Small intestine (tissue), 7 donors: ENCODE data around the gene TBC1D4. TPM values are rescaled to one million over a fixed set of nuclear protein-coding genes. Genes with fewer than 3 reads are reported as not detected.
"Not testable (repeated sequence)": the region's sequence is repeated elsewhere in the genome, so short reads cannot be mapped to it uniquely, and the experiment has no call there.

Source experiments
- DNase-seq, 2 donors: peaks; one replicate each; pipeline versions ENCODE4 v3.0.0 to v3.0.0-alpha.2; 2013
- FAIRE-seq: peaks from 2 replicates; lab custom pipeline; 2012; peaks lifted over from hg19 to GRCh38; lab: Jason Lieb, UNC
- H3K27ac ChIP-seq, 3 donors: one replicate each; pipeline ENCODE4 v1.5.1; 2013; ENCODE audit warnings: low read length in 2 of 3, mild to moderate bottlenecking in 2 of 3, control low read depth in 1 of 3, inconsistent platforms in 1 of 3, low read depth in 1 of 3, moderate library complexity in 1 of 3
- H3K27me3 ChIP-seq, 3 donors: one replicate each; pipeline ENCODE4 v1.6.1; 2013; ENCODE audit warnings: low read length in 3 of 3, inconsistent platforms in 1 of 3; ENCODE audit not compliant: control insufficient read depth in 3 of 3, insufficient read depth in 3 of 3
- H3K36me3 ChIP-seq, 3 donors: one replicate each; pipeline ENCODE4 v1.6.1; 2013; ENCODE audit warnings: low read length in 3 of 3, inconsistent platforms in 1 of 3, low read depth in 1 of 3, mild to moderate bottlenecking in 1 of 3, moderate library complexity in 1 of 3; ENCODE audit not compliant: control insufficient read depth in 3 of 3, insufficient read depth in 2 of 3
- H3K4me1 ChIP-seq, 3 donors: one replicate each; pipeline ENCODE4 v1.6.1; 2013; ENCODE audit warnings: low read length in 2 of 3, inconsistent platforms in 1 of 3, low read depth in 1 of 3, mild to moderate bottlenecking in 1 of 3, moderate library complexity in 1 of 3; ENCODE audit not compliant: control insufficient read depth in 3 of 3, insufficient read depth in 2 of 3
- H3K4me3 ChIP-seq, 3 donors: one replicate each; pipeline ENCODE4 v1.5.1; 2013; ENCODE audit warnings: low read length in 3 of 3, control low read depth in 1 of 3, inconsistent platforms in 1 of 3, low read depth in 1 of 3, mild to moderate bottlenecking in 1 of 3, moderate library complexity in 1 of 3
- H3K9me3 ChIP-seq, 2 donors: one replicate each; pipeline ENCODE4 v1.6.1; 2013; ENCODE audit warnings: low read depth in 1 of 2, low read length in 1 of 2; ENCODE audit not compliant: control insufficient read depth in 2 of 2, insufficient read depth in 1 of 2
- WGBS, 3 donors: extraction: QIAGEN DNeasy Blood & Tissue Kit; methylation state at CpG; one replicate each; pipeline ENCODE4 v1.1.7; 2013; 5-methylcytosine and 5-hydroxymethylcytosine counted together
- polyA plus RNA-seq, 4 donors: library from polyadenylated mRNA; stranded (reverse) in 3 of 4; unstranded in 1 of 4; fragments of 200-250 nt in 3 of 4; fragments of 120-200 nt in 1 of 4; gene quantifications; one replicate each; pipeline versions ENCODE4 v1.2.1 to v1.2.3, GENCODE V29; 2013
- donor health status: healthy with polysubstance abuse.
- donor health status: control.
- donor health status: control.
- donor health status: Bipolar disorder and iron deficiency.
- donor health status: healthy.

Gene TBC1D4
- polyA plus RNA-seq, 4 donors: 2.4 to 8.1 (median 5.3) TPM

GRCh38 chr13:75357576-75358289 is 124.2 kb downstream of the TBC1D4 start:
- 80 to 84% (median 80%) methylated on average over 6 of the region's 6 CpGs for WGBS, 3 donors
- Histone ChIP-seq H3K27me3 (no peaks in the 10 kb centered on the region), H3K27ac (no peak overlapping the region), H3K4me3 (no peak overlapping the region), H3K4me1 (no peaks in the 10 kb centered on the region), H3K9me3 (no peaks in the 10 kb centered on the region), H3K36me3 (peaks cover 0 to 5% (median 0%) of the 10 kb centered on the region in 3 donors)
- peak; percentile 33 to 42 for DNase-seq
- FAIRE-seq: no peak

GRCh38 chr13:75356421-75356820 is 125.5 kb downstream of the TBC1D4 start:
- Histone ChIP-seq H3K4me3 (no peak overlapping the region), H3K36me3 (no peaks in the 10 kb centered on the region), H3K27me3 (no peaks in the 10 kb centered on the region), H3K9me3 (no peaks in the 10 kb centered on the region), H3K4me1 (no peaks in the 10 kb centered on the region), H3K27ac (no peak overlapping the region)
- FAIRE-seq: no peak
- DNase-seq: no peak
- WGBS, 3 donors: 87 to 91% (median 90%) methylated on average over 3 of the region's 3 CpGs

- Histone ChIP-seq H3K4me3 (no peak overlapping the region), H3K27ac (no peak overlapping the region), H3K4me1 (no peaks in the 10 kb centered on the region), H3K9me3 (no peaks in the 10 kb centered on the region), H3K36me3 (no peaks in the 10 kb centered on the region), H3K27me3 (no peaks in the 10 kb centered on the region)
- no peak for FAIRE-seq
- no peak for DNase-seq
Observed at GRCh38 chr13:75355609-75356008, 126.4 kb downstream of the TBC1D4 start.

GRCh38 chr13:75353781-75354193 is 128.2 kb downstream of the TBC1D4 start:
- WGBS, 3 donors: 81 to 84% (median 84%) methylated on average over 6 of the region's 6 CpGs
- H3K4me3 ChIP-seq: no peak overlapping the region
- H3K27me3 ChIP-seq: no peaks in the 10 kb centered on the region
- H3K4me1 ChIP-seq: no peaks in the 10 kb centered on the region
- no peak for FAIRE-seq
- H3K9me3 ChIP-seq: no peaks in the 10 kb centered on the region
- H3K27ac ChIP-seq: no peak overlapping the region
- no peak for DNase-seq
- H3K36me3 ChIP-seq: peaks cover 0 to 3% (median 2%) of the 10 kb centered on the region in 3 donors

- 87 to 89% (median 87%) methylated on average over 3 of the region's 3 CpGs for WGBS, 3 donors
- Histone ChIP-seq H3K36me3 (peaks cover 0 to 3% (median 2%) of the 10 kb centered on the region in 3 donors), H3K27ac (no peak overlapping the region), H3K9me3 (no peaks in the 10 kb centered on the region), H3K4me3 (no peak overlapping the region), H3K27me3 (no peaks in the 10 kb centered on the region), H3K4me1 (no peaks in the 10 kb centered on the region)
- FAIRE-seq: no peak
- DNase-seq: no peak
Observed at GRCh38 chr13:75352641-75353327, 129.2 kb downstream of the TBC1D4 start.

GRCh38 chr13:75351538-75351937 is 130.4 kb downstream of the TBC1D4 start:
- not testable (repeated sequence) for H3K4me1 ChIP-seq, DNase-seq, H3K27me3 ChIP-seq, H3K36me3 ChIP-seq, H3K9me3 ChIP-seq, FAIRE-seq, H3K4me3 ChIP-seq, H3K27ac ChIP-seq
- 96 to 100% (median 99%) methylated on average over 3 of the region's 3 CpGs for WGBS, 3 donors

- H3K27ac ChIP-seq: peak overlapping the region in 1 of 3 donors; percentile 83
- no peak for FAIRE-seq
- WGBS, 3 donors: 52 to 87% (median 60%) methylated on average over 1 of the region's 1 CpG
Observed at GRCh38 chr13:75347925-75348324, 134.0 kb downstream of the TBC1D4 start.

GRCh38 chr13:75347457-75347856 is 134.5 kb downstream of the TBC1D4 start:
- FAIRE-seq: peak; percentile 80

More at GRCh38 chr13:75347925-75348324, 134.0 kb downstream of the TBC1D4 start:
- DNase-seq: peak in 1 of 2 donors; percentile 25
- no peaks in the 10 kb centered on the region for H3K9me3 ChIP-seq
- peaks cover 0 to 3% (median 2%) of the 10 kb centered on the region in 3 donors for H3K36me3 ChIP-seq
- H3K4me1 ChIP-seq: peaks cover 0 to 2% (median 0%) of the 10 kb centered on the region in 3 donors
- H3K4me3 ChIP-seq: no peak overlapping the region
- H3K27me3 ChIP-seq: no peaks in the 10 kb centered on the region

More at GRCh38 chr13:75347457-75347856, 134.5 kb downstream of the TBC1D4 start:
- DNase-seq: peak in 1 of 2 donors; percentile 77
- 15 to 61% (median 45%) methylated on average over 1 of the region's 1 CpG for WGBS, 3 donors
- peaks cover 0 to 2% (median 0%) of the 10 kb centered on the region in 3 donors for H3K4me1 ChIP-seq
- peak overlapping the region in 1 of 3 donors; percentile 83 for H3K27ac ChIP-seq
- no peaks in the 10 kb centered on the region for H3K27me3 ChIP-seq
- H3K4me3 ChIP-seq: no peak overlapping the region
- peaks cover 0 to 3% (median 2%) of the 10 kb centered on the region in 3 donors for H3K36me3 ChIP-seq
- no peaks in the 10 kb centered on the region for H3K9me3 ChIP-seq
